Body of pancreas (tissue), 4 donors: ENCODE results near the gene TGFBI.

Source experiments
- POLR2A ChIP-seq, 3 donors: fragments of 450-650 bp; IDR thresholded peaks; one replicate each; pipeline ENCODE4 v1.6.1; 2016; ENCODE audit warnings: antibody characterized with exemption in 3 of 3, mild to moderate bottlenecking in 2 of 3
- TF ChIP-seq, protein P1 (sequence below), 7 experiments: fragments of 450-650 bp in 4 of 7; fragments of 200-600 bp in 3 of 7; sonication (generic) in 3 of 7; IDR thresholded peaks; one replicate each; pipeline ENCODE4 v1.5.1; 2016 to 2019; ENCODE audit warnings: antibody characterized with exemption in 7 of 7

DNA sequence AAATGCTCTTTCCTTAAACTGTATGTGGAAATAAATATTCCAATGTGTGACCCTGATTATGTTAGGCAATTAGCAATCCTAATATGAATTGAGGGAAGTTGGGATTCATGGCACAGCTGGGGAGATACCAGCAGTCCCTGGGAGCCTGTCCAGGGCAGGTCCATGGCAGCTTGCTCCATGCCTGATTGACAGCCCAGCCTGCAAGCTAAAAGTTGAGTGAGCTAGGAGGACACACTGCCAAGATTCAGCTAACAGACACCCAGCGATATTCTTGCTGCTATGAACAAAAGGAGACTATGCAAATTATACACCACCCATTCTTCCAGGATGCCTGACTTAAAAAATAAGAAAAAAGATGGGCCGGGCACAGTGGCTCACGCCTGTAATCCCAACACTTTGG, 6.2 kb downstream of the TGFBI start:
- TF ChIP-seq, protein P1, sequence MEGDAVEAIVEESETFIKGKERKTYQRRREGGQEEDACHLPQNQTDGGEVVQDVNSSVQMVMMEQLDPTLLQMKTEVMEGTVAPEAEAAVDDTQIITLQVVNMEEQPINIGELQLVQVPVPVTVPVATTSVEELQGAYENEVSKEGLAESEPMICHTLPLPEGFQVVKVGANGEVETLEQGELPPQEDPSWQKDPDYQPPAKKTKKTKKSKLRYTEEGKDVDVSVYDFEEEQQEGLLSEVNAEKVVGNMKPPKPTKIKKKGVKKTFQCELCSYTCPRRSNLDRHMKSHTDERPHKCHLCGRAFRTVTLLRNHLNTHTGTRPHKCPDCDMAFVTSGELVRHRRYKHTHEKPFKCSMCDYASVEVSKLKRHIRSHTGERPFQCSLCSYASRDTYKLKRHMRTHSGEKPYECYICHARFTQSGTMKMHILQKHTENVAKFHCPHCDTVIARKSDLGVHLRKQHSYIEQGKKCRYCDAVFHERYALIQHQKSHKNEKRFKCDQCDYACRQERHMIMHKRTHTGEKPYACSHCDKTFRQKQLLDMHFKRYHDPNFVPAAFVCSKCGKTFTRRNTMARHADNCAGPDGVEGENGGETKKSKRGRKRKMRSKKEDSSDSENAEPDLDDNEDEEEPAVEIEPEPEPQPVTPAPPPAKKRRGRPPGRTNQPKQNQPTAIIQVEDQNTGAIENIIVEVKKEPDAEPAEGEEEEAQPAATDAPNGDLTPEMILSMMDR (IDR thresholded peaks at IDR 0.05) = no peak
- TF ChIP-seq POLR2A (IDR thresholded peaks at IDR 0.05) = no peak
